ENCODE measurements around the gene HINFP. TPM values are rescaled to one million over a fixed set of nuclear protein-coding genes. Genes with fewer than 3 reads are reported as not detected.
"Not testable (repeated sequence)": the region's sequence is repeated elsewhere in the genome, so short reads cannot be mapped to it uniquely, and the experiment has no call there.

HINFP gene
- total RNA-seq, 1 donor from 2014 or later = 19.2 TPM

DNA sequence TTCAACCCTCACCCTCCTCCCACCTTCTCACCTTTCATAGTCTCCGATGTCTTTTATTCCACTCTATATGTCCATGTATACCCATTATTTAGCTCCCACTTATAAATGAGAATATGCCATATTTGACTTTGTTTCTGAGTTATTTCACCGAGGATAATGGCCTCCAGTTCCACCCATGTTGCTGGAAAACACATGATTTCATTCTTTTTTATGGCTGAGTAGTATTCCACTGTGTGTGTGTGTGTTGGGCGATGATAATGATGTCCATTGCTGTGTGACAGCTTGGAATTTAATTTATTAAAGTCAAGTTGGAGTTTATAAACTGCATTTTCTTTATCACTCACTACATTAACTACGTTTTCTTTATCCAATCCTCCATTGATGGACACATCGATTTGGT, 3.2 kb upstream of the HINFP start:
- DNase-seq = no peak

DNA sequence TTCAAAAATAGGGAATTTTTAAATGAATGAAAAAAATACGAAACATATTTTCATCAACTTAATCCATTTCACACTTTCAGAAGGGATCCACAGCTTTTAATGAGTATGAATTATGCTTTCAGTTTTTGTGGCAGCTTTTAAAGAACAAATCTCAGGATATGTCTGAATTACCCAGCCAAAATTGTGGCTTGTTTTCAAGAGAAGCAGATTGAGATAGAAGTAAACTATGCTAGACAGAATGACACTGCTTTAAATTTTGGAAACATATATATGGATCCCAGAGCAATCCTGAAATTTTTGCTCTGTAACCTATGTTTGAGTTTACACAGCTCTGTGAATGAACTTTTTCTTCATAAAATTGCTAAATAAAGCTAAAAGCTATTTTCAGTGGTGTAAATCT, 2.4 kb upstream of the HINFP start:
- DNase-seq = no peak

DNA sequence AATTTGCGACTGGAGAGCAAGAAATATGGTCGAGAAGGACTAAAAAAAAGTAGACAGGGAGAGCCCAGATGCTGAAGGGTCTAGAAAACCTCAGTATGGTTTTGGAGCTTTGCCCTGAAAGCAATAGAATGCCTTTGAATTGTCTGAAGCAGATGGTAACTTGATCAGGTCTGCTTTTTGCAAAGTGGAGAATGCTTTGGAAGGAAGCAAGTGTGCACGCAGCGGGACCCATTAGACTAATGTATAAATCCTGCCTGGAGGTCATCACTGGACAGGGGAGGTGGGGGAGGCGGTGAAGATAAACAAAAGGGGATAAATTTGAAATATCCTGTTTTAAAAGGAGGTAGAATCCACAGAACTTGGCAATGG, 757 bp upstream of the HINFP start:
- peak; percentile 24 for DNase-seq

DNA sequence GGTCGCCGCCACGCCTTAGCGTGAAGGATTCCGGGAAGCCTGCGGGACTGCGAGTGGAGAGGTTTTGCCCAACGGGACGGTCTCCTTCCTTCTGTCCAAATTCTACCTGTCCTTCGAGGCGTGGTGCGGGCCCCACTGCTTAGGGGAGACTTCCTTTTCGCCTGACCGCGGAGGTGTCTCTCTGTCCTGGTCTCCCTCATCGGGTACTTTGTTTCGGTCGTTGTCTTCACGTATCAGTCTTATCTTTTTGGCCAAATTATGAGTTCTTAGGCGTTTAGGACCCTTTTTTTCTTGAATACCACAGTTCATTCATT, 388 bp downstream of the HINFP start:
- no peak for DNase-seq

DNA sequence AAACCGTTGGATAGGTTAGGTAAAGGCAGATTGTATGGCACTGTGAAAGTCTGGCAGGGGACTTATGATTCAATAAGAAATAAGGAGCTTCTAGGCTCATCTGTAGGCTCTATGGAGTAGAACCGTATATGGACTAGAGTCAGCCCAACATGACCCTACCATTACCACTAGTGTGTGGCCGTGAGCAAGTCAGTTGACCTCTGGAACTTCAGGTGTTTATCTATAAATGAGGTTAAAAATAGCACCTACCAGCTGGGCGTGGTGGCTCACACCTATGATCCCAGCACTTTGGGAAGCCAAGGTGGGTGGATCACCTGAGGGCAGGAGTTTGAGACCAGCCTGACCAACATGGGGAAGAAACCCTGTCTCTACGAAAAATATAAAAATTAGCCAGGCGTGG, 4.4 kb downstream of the HINFP start:
- no peak for DNase-seq

DNA sequence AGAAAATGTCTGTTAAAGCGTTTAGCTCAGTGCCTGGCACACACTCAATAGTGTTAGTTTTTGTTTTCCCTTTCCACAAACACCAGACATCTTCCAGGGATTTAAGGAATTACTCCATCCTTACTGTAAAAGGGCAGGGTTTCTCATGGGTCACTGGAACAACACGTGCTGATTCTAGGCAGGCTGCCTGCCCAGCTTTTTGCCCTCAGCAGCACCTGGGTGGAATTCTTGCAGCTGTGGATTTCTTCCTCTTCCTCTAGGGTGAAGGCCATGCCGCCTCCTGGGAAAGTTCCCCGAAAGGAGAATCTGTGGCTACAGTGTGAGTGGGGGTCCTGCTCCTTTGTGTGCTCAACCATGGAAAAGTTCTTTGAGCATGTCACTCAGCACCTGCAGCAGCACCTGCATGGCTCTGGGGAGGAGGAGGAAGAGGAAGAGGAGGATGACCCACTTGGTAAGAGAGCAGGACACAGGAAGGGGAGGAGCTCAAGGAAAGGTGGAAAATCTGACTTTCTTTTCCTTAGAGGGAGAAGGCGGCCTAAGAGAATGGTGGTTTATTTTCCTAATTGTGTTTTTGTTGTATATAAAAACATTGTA, 5.4 kb downstream of the HINFP start:
- DNase-seq = peak; percentile 45

DNA sequence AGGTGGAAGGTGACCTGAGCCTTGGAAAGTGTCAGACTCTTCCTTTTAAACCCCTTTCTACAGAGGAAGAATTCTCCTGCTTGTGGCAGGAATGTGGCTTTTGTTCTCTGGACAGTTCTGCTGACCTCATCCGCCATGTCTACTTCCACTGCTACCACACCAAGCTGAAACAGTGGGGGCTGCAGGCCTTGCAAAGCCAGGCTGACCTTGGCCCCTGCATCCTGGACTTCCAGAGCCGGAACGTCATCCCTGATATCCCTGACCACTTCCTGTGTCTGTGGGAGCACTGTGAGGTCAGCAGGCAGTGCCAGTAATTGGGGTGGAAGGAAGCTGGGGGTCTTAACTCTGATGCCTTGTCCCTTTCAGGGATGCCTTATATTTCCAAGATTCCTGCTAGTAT, 9.3 kb downstream of the HINFP start:
- peak; percentile 37 for DNase-seq

DNA sequence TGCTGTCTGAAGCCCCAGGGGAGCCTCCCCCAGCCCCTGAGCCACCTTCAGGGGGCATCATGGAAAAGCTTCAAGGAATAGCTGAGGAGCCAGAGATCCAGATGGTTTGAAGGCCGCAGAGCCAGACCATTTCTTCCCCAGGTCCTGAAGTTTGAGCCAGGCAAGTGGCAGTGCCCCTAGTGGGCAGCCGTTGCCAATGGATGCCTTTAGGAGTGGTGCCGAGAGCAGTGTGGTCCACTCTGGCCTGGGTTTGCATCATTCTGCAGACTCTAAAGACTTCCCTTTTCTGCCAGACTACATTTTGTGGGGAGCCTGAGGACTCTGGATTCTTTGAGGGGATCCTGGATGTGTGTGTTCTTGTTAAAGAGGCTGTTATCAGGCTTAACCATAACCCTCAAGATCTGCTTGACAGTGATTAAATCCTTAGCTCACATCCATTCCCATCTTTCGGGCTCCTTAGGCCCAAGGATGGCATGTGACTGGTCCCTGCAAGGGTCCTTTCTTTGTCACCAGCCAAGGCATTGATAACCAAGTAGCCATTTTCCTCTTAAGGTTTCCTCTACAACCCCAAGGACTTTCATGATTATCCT, 13.1 kb downstream of the HINFP start:
- peak; percentile 45 for DNase-seq

DNA sequence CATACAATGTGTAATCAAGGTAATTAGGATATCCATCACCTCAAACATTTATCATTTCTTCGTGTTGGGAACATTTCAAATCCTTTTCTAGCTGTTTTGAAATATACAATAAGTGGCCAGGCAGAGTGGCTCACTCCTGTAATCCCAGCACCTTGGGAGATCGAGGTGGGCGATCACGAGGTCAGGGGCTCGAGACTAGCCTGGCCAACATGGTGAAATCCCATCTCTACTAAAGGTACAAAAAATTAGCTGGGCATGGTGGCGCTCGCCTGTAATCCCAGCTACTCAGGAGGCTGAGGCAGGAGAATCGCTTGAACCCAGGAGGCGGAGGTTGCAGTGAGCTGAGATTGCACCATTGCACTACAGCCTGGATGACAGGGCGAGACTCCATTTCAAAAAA, 17.9 kb downstream of the HINFP start:
- not testable (repeated sequence) for DNase-seq

DNA sequence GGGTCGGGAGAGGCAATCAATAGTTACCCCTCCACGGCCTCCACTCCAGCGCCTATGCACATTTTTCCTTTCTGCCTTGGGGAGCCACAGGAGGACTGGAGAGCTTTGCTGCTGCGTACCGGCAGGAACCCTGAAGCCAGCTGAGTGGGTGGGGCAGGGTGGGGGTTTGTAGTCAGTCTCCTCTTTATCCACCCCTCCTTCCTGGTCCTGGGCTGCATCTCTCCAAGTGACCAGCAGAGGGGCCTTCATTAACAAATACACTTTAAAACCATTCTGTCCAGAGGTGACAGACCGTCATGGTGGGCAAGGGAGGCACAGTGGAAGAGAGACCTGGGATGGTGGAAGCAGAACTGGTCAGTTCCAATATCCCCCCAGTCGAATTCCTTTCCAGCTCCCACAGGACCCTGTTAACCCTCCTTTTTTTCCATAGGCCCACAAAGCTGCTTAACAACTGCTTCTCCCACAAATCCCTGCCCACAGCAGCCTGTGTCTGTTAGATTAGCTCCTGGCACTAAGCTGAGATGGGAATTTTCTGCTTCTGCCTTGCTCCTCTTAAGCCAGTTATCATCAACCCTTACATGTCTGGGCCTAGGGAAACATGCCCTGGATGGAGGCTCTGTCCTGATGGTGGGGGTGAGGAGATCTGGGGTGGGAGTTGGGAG, 23.6 kb downstream of the HINFP start:
- peak; percentile 82 for DNase-seq

DNA sequence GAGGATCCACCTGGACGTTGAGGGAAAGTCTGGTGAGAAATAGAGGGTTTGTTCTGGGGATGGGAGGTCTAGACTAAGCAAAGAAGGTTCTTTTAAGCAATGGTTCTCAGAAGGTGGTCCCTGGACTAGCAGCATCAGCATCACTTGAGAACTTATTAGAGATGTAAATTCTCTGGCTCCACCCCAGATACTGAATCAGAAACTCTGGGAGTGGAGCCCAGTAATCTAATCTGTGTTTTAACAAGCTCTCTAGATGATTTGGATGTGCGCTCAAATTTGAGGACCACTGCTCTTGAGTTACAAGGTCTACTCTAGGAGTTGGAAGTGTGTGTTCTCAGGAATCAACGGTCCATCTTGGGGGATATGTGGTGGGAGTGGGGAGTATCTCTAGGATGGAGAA, 24.2 kb downstream of the HINFP start:
- no peak for DNase-seq

DNA sequence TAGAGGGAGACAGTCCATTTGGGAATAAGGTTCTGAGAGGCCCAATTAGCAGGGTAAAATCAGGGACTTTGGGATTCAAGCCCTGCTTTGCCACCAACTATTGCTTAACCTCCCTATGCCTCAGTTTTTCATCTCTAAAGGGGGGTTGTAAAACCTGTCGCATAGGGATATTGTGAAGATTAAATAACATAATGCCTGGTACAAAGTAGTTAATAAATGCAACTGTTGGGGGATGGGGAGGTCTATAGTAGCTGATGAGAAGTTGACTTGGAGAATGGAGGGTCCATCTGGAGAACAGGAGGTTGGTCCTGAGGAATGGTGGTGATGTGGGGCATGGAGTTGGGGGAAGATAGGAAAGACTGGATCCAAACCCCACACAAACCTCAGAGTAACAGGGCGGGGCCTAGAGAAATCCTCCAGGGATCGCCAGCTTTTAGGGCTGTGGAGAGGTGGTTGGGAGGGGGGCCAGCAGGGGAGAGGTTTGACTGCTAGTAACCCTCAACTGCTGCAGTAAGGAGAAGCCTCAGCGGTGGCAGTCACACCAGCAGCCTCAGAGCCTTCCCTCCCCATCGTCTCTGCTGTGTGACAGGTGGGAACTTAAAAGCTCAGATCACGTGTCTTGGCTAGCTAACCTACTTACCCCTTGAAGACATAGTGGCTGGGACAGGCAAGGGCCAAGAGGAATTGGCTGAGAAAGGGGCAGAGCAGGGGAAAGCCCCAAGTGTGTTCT, 26.4 kb downstream of the HINFP start:
- DNase-seq = no peak

DNA sequence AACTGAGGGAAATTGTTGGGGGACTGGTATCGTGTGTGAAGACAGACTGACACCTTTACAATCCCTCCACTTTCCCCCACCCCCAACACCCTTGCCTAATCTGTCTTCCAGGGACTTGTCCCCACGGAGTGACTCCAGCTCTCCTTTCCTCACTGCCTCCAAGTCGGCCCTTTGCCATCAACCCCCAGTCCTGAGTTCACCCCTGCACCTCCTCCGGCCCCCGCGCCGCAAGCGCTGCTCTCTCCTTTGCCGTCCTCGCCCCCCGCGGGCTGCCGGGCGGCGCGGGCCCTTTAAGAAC, 27.3 kb downstream of the HINFP start:
- no peak for DNase-seq

DNA sequence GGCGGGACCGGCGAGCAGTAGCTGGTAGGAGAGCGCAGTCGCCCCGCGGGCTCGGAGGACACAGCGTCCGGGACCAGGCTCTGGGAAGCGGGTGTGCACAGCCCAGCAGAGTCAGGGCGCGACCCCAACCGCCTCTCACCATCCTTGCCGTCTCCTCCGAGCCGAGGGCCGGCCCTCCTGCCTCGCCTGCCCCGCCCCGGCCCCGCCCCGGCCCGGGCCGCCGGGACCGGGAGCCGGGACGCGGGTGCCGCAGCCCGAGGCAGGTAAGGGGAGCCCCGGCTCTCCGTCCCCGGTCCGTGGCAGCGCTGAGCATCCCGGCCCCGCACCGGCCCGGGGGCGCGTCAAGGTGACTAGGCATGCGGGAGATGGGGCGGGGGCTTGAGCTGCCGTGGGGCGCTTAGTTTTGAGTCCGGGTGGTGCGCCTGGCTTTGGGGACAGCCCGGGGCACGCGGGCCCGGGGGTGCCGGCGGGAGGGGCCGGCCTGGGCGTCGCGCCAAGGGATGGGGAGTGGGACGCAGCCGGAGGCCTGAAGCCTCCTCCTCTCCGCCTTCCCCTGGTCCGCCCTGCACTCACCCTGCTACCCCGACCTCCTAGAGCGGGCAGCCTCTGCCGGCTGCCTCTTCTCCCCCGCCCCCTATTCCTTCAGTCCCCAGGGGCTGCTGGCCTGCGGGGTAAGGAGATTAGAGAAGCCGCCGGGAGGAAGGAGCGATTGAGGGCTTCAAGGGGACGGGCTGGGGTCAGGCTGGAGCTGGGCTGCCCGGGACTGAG, 27.8 kb downstream of the HINFP start, which contains the start of gene ABCG4:
Gene ABCG4 (plus strand): TSS at position 35 of the 768 bp plus-strand sequence. CDS start 914 bp downstream, outside the sequence.
- peak; percentile 35 for DNase-seq

DNA sequence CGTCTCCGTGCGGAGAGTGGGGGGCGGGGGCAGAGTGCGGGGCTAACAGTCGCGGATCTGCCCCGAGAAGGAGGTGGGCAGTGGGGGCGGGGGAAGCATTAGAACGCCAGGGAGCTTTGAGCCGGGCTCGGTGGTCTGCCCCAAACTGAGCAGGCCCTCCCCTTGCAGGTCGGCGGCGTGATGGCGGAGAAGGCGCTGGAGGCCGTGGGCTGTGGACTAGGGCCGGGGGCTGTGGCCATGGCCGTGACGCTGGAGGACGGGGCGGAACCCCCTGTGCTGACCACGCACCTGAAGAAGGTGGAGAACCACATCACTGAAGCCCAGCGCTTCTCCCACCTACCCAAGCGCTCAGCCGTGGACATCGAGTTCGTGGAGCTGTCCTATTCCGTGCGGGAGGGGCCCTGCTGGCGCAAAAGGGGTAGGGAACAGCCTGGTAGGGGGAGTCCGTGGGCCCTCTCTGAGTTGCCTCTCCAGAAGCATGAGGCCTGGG, 28.5 kb downstream of the HINFP start:
- no peak for DNase-seq

DNA sequence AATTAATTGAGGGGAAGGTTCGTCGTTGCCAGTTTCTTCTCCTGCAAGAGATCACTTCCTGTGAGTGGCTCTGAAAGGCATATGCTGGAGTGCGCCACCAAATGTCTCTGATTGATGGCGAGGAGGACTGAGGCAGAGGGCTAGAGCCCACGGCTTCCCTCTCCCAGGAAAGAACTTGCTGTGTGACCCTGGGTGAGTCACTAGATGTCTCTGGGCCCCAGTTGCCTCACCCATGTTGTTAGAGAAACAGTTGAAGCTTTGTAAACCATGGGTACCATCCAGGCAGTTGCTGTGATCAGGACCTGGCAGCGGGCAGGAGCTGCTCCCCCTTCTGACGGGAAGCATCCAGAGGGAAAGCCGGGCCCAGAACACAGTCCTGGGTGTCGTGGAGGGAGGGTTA, 30.7 kb downstream of the HINFP start:
- DNase-seq = no peak

DNA sequence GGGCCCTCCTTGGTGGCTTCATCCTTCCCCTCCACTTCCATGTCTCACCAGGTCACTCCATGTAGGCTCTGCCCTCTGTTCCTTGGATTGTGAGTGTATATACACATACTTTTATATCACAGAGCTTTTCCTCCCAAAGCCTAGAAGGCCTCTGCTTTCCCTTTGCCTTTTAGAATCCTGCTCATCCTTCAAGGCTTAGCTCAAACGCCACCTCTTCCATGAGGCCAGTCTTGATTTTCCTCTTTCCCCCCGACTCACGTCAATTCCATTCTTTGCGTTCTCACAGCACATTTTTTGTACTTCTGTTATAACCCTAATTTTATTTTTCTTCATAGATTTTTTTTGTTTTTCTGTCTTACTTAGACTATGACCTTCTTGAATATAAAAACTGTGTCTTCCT, 31.2 kb downstream of the HINFP start:
- DNase-seq = no peak

DNA sequence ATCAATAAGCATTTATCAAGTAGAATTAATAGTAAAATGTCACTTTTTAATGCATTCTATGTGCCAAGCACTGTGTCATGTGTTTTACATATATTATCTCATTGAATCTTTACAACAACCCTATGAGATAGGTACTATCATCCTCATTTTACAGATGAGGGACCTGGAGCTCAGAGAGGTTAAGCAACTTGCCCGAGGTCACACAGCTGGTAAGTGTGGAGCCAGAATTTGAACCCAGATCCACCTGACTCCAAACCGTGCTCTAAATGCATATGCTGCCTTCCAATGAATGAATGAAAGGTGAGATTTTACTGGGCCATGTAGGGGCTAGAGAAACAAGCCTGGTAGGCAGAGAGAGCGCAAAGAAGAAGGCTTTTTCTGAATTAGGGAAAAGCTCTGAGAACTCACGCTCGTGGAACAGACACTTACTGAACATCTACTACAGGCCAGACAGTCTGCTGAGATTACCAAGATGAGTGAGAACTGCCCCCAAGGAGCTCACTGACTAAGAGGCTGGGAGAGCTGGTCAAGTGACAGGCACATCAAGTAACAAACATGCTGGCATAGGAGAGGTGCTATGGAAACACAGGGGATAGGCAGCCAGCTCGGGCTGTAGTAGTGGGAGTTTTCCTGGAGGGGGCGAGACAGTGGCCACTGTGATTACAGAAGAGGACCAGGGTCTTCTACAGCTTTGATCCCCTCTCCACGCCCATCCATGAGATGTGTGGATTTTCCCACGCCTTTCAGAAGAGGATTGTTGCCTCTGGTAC, 31.9 kb downstream of the HINFP start:
- no peak for DNase-seq

DNA sequence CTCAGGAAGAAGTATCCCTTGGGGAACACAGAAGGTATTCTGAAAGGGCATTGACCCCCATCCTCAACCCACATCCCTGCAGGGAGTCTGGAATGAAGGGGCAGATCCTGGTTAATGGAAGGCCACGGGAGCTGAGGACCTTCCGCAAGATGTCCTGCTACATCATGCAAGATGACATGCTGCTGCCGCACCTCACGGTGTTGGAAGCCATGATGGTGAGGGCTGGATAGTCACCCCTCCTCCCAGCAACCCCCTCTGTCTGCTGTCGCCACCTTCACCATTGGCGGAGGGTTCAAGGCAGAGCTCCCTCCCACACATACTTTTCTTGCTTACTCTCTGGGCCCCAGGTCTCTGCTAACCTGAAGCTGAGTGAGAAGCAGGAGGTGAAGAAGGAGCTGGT, 32.8 kb downstream of the HINFP start:
- no peak for DNase-seq

DNA sequence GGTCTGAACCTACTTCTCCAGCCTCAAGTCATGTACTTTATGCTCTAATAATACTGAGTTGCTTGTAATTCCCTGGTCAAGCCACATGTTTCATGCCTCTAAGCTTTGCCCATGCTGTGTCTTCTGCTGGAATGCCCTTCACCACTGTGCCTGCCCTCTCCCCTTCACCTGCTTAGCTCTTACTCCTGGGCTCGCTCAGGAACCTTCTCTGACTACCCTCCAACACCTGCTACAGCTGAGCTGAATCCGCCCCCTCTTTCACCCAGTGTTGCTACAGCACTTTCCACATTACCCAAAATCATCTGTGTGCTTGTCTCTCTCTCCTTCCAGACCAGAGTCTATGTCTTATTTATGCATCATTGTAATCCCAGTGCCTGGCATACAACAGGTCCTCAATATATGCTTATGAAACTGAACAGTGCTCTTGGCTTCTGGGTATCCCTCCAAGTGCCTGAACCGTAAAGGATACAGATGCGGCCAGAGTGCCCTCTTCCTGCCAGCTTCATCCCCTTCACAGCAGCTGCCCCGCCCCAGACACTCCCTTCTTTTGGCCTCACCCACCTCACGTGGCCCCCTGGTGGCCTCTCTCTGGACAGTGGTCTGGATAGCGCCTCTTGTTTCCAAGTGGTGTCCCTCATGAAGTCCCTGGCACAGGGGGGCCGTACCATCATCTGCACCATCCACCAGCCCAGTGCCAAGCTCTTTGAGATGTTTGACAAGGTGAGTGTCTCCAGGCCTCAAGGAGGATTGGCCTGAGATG, 34.5 kb downstream of the HINFP start:
- DNase-seq = peak; percentile 33

DNA sequence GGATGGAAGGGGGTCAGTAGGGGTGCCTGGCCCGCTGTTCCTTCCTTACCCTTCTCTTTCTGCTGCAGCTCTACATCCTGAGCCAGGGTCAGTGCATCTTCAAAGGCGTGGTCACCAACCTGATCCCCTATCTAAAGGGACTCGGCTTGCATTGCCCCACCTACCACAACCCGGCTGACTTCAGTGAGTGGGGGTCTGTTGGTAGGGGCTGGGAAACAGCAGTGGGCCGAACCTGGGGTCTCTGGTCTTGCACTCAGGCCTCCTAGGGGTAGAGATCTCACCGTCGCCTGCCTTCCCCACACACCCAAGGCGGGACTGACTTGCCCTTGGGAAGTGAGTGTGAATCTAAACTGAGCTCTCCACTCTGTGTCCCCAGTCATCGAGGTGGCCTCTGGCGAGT, 35.1 kb downstream of the HINFP start:
- DNase-seq = no peak

DNA sequence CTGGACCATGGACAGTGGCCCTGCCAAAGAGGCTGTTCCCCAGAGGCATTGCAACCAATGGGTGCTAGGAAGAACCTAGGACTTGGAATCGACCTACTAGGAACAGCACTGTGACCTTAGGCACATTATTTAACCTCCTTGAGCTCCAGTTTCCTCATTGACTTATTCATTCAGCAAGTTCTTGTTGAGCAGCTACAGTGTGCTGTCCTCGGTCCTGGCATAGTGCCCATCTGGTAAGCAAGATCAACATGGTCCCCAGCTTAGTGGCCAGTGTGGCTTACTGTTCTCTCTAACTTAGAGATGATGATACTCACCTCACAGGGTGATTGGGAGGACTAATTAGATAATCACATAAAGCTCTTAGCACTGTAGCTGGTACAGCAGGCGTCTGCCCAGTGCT, 35.7 kb downstream of the HINFP start:
- no peak for DNase-seq

Measured in dermis blood vessel endothelial cell (primary cell).